HG02642 (cell line): ENCODE data around the gene USP43.

Experiments used
- ATAC-seq: cut with Tn5 transposase; IDR thresholded peaks from one replicate; pipeline ENCODE4 v1.9.1; 2021; ENCODE audit warnings: mild to moderate bottlenecking; ENCODE audit not compliant: unreplicated experiment, poor library complexity

USP43 gene

DNA sequence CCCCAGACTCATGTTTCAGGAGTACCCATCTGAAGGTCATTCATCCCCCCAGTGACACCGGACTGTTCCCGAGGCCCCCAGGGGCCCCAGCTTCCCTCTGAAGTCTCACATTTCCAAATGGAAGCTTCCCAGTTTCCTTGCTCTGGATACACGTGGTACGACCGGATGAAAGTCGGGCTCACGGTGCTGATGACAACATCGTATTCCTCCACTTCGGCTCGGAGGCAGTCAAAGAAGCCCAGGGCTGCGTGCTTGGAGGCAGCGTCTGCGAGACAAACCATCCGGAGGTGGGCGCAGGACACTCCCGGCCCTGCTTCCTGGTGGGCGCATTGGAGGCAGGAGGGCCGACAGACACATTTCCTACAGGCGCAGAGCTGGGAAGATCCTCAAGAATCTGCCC, 127.3 kb downstream of the USP43 start:
- no peak for ATAC-seq

GRCh38 chr17:9776911-9777310, 131.6 kb downstream of the USP43 start:
- ATAC-seq, result no peak
